Testis (tissue), 2 donors: ENCODE results near the gene PRKN.

ENCODE experiments used
- CTCF ChIP-seq, 3 experiments: fragments of 450-650 bp in 2 of 3; fragments of 200-600 bp in 1 of 3; sonication (generic) in 1 of 3; IDR thresholded peaks; one replicate each; pipeline ENCODE4 v1.5.1; 2016 to 2019; ENCODE audit warnings: antibody characterized with exemption in 3 of 3, mild to moderate bottlenecking in 2 of 3, moderate library complexity in 1 of 3
- POLR2A ChIP-seq: fragments of 450-650 bp; IDR thresholded peaks from one replicate; pipeline ENCODE4 v1.6.1; 2017; ENCODE audit warnings: antibody characterized with exemption, mild to moderate bottlenecking, moderate library complexity

DNA sequence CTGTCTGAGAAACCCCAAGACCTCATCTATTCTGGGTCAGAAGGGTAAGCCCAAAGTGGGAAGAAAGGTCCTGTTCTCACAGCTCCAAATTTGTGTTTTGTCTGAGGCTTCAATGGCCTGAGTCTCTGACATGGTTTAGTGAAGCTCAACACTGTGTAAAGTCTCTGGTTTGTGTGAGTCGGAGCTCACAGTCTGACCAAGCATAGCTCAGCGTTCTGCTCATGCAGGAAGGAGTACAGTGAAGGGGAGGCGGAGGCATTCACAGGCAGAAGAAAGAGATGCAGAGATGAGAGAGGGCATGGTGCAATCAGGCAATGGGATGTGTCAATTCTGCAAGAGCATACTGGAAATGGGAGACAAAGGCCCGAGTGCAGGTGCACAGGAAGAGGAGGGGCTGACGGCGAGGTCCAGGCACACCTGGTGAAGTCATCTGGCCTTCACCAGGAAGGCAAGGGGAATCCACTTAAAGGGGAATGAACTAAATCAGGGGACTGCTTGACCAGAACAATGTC lies 990.7 kb downstream of the PRKN start:
- TF ChIP-seq CTCF (IDR thresholded peaks at IDR 0.05) (no peak), POLR2A (no peak)
